GM12878 (cell line): ENCODE measurements around the gene ZCCHC24.

Source experiments
- BHLHE40 ChIP-seq, 2 experiments: fragments of 450-650 bp in 1 of 2; IDR thresholded peaks; 2 replicates each; pipeline ENCODE4 v1.6.1; 2011 to 2017; ENCODE audit warnings: low read depth in 2 of 2, borderline replicate concordance in 1 of 2, improper control_type of control experiment in 1 of 2, low read length in 1 of 2, mild to moderate bottlenecking in 1 of 2
- CEBPB ChIP-seq, 2 experiments: fragments of 150-350 bp in 1 of 2; IDR thresholded peaks; 2 replicates each; pipeline ENCODE4 v1.6.1; 2012 to 2014; ENCODE audit warnings: low read depth in 2 of 2, low read length in 2 of 2, borderline replicate concordance in 1 of 2, inconsistent platforms in 1 of 2
- CREB1 ChIP-seq: IDR thresholded peaks from 2 replicates; pipeline ENCODE4 v1.6.1; 2012; ENCODE audit warnings: low read depth, mild to moderate bottlenecking, inconsistent platforms
- CTCF ChIP-seq, 3 experiments: IDR thresholded peaks in 2 of 3; conservative IDR thresholded peaks in 1 of 3; 2 replicates each; pipeline ENCODE4 v1.5.1; 2011; ENCODE audit warnings: low read depth in 3 of 3, low read length in 3 of 3, mild to moderate bottlenecking in 3 of 3, control low read depth in 2 of 3, moderate library complexity in 2 of 3, inconsistent platforms in 1 of 3, mixed read lengths in 1 of 3; ENCODE audit not compliant: control insufficient read depth in 2 of 3, insufficient read depth in 1 of 3; ENCODE audit errors: extremely low read depth in 1 of 3
- E2F4 ChIP-seq: IDR thresholded peaks from 2 replicates; pipeline ENCODE4 v1.6.1; 2012; ENCODE audit warnings: low read depth, low read length, improper control_type of control experiment
- EP300 ChIP-seq, 2 experiments: fragments of 150-350 bp in 1 of 2; IDR thresholded peaks; 2 replicates each; pipeline ENCODE4 v1.6.1; 2011 to 2012; ENCODE audit warnings: low read depth in 2 of 2, low read length in 2 of 2, borderline replicate concordance in 1 of 2, improper control_type of control experiment in 1 of 2, inconsistent platforms in 1 of 2; ENCODE audit not compliant: control insufficient read depth in 1 of 2
- FOXM1 ChIP-seq: IDR thresholded peaks from 2 replicates; pipeline ENCODE4 v1.6.1; 2012; ENCODE audit warnings: low read depth, mild to moderate bottlenecking, inconsistent platforms, low read length, moderate library complexity
- NBN ChIP-seq: fragments of 450-650 bp; IDR thresholded peaks from 2 replicates; pipeline ENCODE4 v1.6.1; 2016
- POLR2A ChIP-seq: IDR thresholded peaks from 2 replicates; pipeline ENCODE4 v1.6.1; 2011; ENCODE audit warnings: low read depth, mild to moderate bottlenecking, low read length
- RELB ChIP-seq: fragments of 450-650 bp; IDR thresholded peaks from 2 replicates; pipeline ENCODE4 v1.6.1; 2017; ENCODE audit warnings: low read depth, mild to moderate bottlenecking, moderate library complexity
- ZBTB33 ChIP-seq: fragments of 450-650 bp; IDR thresholded peaks from 2 replicates; pipeline ENCODE4 v1.6.1; 2017; ENCODE audit warnings: mild to moderate bottlenecking

GRCh38 chr10:79387466-79387973 is 57.9 kb downstream of the ZCCHC24 start:
- TF ChIP-seq E2F4 = no peak
- TF ChIP-seq POLR2A = no peak
- no peak for TF ChIP-seq ZBTB33
- no peak for TF ChIP-seq RELB
- no peak for TF ChIP-seq CREB1
- no peak for TF ChIP-seq CTCF (IDR thresholded peaks at IDR 0.05 in 2 of 3, conservative IDR thresholded peaks at IDR 0.05 in 1 of 3; ENCODE audit: control insufficient read depth in 2 of 3, extremely low read depth in 1 of 3, insufficient read depth in 1 of 3, low read depth in 3 of 3, low read length in 3 of 3)
- TF ChIP-seq BHLHE40 (IDR thresholded peaks at IDR 0.05; ENCODE audit: borderline replicate concordance in 1 of 2, low read depth in 2 of 2, low read length in 1 of 2) = no peak
- TF ChIP-seq FOXM1 = no peak
- TF ChIP-seq CEBPB (IDR thresholded peaks at IDR 0.05; ENCODE audit: borderline replicate concordance in 1 of 2, low read depth in 2 of 2, low read length in 2 of 2) = no peak
- no peak for TF ChIP-seq NBN
- TF ChIP-seq EP300 (IDR thresholded peaks at IDR 0.05; ENCODE audit: borderline replicate concordance in 1 of 2, control insufficient read depth in 1 of 2, low read depth in 2 of 2, low read length in 2 of 2) = no peak
